DMS 273 (cell line): ENCODE results near the gene SALL3.
"Not testable (repeated sequence)": the region's sequence is repeated elsewhere in the genome, so short reads cannot be mapped to it uniquely, and the experiment has no call there.

Experiments
- DNase-seq: peaks from one replicate; lab custom pipeline; 2025; ENCODE audit not compliant: unreplicated experiment; lab: John Stamatoyannopoulos, UW

The SALL3 gene

DNA sequence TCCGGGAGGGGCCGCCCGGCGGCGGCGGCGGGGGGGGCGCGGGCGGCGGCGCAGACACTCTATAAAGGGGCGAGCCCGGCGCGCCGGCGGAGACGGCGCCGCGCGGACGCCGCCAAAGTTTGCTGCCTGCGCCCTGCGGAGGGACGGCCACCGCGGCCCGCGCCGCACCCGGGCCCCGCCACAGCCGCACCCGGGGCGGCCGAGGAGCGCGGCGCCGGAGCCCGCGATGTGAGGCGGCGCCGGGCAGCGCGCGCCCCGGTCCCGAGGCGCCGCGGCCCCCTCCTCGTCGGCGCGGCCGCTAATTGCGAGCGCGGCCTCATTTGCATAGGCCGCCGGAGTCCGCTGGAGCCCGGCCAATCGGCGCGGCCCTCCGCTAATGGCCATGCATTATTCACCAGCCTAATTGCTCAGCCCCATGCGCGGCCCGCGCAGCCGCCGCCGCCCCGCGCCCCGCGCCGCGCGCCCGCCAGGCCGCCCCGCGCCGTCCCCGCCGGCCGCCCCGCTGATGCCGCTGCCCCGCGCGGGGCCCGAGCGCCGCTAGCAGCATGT, at the start of gene SALL3:
TSS of gene SALL3 (plus strand) at position 89 of the 549 bp plus-strand sequence. CDS start at position 546, 457 bp downstream.
- DNase-seq: peak; percentile 71

DNA sequence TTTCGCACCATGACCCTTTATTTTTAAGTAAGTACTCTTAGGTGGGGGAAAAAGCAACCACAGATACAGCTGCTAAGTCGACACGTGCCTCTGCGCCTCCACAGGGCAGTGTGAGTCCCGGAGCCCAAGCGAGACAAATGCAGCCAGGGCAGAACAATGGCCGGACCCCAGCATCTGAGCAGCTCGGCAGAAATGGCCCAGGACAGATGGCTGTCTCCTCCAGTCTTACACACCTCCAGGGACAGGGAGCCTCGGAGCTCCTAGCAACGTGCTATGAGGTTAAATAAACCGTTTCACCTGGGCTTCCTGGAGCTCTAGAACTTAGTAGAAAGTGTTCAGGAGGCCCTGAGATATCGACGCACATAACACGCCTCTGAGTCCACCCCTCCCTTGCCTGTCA, 47.3 kb upstream of the SALL3 start:
- no peak for DNase-seq

DNA sequence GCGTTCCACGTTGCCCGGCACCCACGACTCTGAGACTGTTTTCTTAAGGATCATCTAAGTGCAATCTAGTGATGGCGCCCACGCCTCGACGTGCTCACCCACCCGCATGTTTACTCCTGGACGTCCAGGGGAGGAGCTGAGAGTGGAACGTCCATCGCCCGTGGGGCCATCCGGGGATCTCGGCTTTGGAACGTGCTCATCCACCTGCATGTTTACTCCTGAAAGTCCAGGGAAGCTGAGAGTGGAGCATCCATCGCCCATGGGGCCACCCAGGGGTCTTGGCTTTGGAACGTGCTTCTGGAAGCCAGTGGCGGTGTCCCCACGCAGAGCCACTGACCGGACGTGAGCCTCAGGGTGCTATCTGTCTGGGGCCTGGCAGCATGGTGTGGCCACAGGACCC, 45.6 kb upstream of the SALL3 start:
- no peak for DNase-seq

DNA sequence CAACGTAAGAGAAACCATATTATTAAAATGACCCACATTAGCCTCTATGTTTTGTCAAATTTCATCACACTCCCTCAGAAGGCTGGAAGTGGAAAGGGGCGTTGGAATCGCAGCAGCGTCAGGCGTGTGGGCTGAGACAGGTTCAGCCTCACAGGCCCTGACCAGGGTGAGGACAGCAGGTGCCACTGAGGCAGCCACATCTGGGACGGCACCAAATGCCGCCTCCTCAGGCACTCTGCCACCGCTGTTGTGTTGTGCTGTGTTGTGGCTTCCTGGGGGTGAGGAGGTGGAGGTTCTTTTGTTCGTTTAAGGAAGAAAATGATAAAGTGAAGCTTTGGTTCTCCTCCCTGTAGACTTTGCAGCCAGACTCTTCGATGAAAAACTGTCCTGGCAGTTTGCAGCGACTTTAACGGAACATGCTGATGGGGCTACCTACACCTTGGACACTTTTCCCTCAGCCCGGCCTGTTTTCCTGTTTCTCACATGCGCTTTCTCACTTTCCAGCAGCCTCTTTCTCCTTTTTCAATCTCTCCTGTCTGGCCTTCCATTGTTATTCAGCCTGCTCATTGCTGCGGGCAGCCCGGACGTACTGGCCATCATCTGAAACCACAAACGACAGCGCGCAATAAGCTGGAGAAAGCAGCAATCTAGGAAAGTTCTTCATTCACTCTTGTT, 44.9 kb upstream of the SALL3 start:
- DNase-seq: no peak

DNA sequence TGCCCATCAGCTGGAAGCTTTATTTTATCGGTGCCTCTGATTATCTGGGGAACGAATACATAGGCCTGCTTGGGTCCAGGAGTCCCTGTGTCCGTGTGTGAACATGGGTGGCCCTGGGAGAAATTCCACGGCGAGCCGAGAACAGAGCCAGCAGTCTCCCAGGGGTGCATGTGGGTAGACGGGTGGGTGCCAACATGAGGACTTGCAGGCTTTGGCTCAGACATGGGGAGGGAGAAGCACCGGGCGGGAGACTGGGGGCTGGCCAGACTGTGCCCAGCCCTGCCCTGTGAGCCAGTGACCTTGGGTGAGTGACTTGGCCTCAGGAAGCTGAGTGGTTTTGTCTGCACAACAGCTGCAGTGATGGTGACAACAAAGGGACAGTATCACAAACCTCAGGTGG, 44.2 kb upstream of the SALL3 start:
- no peak for DNase-seq

DNA sequence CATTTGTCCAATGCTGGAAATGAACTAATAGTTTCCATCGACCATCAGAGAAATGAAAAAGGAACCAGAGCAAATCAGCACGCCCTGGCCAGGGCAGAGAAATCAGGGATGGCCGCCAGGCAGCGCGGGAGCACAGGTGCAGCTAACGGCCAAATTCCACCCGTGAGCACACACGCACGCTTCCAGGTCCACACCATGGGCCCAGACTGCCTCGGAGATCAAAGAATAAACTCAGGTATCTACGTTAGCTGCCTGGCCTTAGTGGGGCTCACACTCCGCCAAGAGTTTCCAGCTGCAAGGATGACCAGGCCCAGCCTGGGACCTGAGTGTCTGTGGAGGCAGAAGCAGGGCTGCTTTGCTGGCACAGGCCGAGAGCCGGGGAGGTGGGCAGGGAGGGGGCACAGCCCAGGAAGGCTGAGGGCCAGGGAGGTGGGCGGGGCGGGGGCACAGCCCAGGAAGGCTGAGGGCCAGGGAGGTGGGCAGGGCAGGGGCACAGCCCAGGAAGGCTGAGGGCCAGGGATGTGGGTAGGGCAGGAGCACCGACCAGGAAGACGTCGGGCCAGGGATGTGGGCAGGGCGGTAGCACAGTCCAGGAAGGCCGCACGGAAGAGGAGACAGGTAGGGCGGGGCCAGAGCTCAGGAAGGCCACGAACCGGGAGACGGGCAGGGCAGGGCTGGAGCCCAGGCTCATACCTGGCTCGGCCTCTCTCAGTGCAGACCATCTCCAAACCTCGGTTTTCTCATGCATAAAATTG, 43.2 kb upstream of the SALL3 start:
- no peak for DNase-seq

DNA sequence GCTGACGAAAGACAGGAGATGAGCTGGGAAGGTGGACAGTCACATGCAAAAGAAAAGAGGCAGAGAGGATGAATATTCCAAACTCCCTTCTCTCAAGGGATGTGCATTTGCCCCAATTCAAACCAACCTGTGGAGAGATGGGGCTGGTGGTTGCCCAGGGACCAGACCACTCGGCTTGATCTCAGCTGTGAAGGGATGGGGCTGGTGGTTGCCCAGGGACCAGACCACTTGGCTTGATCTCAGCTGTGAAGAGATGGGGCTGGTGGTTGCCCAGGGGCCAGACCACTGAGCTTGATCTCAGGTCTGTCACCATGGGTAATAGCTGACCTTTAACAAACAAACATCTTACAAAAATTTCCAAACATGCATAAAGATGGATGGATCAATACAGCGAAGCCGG, 42.5 kb upstream of the SALL3 start:
- DNase-seq: no peak

DNA sequence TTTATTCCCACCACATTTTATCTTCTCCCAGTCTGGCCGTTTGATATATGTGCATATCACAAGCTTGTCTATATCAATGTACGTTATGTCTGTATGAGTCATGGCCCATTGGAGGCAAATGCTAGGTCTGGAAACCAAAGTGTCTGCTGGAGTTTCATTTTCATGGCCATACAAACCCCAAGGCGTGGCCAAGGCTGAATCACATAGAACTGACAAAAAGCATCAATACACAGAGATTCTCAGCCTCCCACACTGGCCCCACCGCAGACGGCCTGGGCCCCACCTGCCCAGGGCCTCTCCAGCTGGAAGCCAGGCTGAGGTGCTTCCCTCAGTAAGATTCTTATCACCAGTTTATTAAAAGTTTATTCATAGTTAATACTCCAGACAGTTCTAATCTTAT, 40.5 kb upstream of the SALL3 start:
- DNase-seq: no peak

DNA sequence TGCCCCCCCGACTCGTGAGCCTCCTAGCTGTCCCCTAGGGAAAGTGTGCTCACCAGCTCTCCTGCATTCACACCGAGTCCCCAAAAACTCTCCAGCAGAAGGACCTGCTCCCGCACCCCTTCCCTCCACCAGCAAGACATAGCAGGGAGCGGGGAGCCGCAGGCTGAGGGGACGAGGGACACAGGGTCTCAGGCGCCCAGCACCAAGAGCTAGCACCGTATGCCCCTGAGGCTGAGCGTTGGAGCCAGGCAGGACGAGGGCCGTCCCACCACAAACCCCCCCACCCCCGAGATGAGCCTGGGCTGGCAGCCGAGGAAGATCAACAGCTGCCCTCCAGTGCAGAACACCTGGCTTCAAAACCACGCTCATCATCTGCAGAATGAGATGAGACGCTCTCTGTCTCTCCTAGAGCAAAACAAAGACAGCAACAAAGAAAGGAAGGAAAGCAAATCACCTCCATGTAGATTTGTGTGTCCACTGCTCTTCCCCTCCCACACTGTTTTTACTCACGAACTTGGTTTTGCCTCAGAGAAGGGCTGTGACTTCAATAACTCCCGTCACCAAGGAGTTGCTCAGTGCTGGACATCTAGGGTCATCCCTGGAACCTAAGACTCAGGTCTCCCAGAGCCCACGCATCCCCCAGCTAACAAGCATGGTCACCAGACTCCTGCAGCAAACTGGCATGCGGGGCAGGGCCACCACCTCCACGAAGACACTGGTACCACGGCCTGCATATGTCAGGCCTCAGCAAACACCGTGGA, 39.7 kb upstream of the SALL3 start:
- no peak for DNase-seq

DNA sequence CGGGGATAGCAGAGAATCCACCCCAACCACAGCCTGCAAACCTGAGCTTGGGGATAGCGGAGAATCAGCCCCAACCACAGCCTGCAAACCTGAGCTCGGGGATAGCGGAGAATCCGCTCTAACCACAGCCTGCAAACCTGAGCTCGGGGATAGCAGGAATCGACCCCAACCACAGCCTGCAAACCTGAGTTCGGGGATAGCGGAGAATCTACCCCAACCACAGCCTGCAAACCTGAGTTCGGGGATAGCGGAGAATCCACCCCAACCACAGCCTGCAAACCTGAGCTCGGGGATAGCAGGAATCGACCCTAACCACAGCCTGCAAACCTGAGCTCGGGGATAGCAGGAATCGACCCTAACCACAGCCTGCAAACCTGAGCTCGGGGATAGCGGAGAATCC, 37.4 kb upstream of the SALL3 start:
- not testable (repeated sequence) for DNase-seq

DNA sequence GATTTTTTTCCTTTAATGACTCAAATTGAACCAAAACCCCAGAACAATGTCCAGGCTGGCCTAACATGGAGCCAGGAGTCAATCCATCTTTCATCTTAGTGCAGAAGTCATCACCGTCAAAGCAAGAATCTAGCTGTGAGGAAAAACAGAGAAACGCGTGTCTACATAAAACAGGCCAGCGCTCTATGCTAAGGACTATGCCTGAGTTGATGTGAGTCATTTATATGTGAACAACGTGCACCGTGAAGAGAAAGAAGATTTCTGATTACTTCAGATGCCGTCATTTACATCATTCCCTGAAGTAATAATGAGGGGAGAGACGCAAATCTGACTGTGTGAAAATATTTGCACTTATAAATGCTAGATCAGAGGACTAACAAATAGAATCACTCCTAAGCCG, 34.0 kb upstream of the SALL3 start:
- DNase-seq: no peak

DNA sequence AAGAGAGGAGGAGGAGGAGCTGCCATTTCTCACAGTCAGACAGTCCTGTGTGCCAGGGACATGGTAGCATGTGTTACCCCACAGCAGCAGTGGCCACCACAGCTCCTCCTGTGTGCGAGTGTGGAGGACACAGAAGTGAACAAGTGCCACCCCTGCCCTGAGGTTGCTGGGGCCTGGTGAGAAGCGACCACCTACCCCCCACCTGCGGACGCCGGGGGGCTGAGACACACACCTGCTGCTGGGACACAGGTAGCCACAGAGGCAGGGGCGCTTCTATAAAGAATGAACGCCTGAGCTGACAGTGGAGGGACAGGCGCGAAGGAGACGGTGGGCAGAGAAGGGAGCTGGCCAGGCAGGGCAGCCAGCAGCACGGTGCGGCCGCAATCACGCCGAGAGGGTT, 32.3 kb upstream of the SALL3 start:
- DNase-seq: no peak

DNA sequence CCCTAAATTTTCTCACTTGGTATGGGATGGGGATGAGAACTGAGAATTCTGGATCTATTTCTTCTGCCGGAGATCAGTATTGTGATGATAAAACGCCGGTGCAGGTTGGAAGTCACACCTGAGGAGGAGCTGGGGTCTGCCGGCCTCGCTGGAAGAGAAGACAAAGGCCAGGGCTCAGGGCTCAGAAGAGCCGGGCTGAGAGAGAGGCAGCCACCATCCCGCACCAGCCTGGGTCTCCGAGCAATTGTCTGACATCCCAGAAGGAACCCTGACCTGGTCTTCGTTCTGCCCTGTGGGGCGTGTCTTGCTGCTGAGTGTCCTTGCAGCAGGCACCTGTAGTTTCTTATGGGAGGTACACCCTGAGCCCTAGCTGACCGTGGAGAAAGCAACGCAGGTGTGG, 31.4 kb upstream of the SALL3 start:
- DNase-seq: no peak

DNA sequence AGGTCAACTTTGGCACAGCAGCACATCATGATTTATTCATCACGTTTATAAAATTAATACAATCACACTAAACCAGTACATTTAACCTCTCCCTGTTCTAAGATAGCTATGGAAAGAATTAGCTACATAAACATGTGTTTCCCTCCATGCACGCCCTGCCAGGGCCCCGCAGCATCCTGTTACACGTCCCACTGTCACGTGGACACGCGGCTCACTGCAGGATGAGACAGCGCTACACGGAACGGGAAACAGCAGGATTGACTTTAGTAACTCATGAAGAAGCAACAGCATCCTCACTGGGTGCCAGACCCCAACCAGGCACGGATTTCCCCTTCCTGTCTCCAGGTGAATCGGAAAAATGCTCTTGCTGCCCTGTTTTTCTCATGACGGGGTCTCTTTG, 30.9 kb upstream of the SALL3 start:
- no peak for DNase-seq

DNA sequence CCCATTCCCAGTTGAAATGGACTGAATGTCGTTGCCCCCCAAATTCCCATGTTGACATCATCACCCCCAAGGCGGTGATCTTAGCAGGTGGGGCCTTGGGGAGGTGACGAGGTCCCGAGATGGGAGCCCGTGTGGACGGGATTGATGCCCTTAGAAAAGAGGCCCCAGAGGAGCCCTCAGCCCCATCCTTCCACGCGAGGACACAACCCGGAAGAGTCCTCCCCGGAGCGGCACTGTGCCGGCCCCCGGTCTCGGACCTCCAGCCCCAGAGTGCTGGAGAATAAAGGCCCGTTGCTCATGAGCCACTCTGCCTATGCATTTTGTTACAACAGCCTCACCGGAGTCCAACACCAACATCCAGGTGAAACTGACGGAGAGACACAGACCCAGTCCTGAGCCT, 30.4 kb upstream of the SALL3 start:
- no peak for DNase-seq

DNA sequence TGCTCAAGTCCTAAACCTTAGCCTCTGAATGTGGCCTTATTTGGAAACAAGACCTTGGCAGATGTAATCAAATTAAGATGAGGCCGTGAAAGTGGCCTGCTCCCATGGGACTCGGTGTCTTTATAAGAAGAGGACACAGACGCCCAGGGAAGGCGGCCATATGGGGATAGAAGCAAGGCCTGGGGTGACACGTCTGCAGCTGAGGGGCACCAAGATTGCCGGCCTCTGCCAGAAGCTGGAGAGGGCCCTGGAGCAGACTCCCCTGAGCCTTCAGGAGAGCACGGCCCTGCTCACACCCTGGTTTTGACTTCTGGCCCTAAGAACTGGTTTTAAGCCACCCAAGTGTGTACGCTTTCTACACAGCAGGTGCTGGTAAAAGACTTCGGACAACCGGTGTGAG, 29.2 kb upstream of the SALL3 start:
- no peak for DNase-seq

DNA sequence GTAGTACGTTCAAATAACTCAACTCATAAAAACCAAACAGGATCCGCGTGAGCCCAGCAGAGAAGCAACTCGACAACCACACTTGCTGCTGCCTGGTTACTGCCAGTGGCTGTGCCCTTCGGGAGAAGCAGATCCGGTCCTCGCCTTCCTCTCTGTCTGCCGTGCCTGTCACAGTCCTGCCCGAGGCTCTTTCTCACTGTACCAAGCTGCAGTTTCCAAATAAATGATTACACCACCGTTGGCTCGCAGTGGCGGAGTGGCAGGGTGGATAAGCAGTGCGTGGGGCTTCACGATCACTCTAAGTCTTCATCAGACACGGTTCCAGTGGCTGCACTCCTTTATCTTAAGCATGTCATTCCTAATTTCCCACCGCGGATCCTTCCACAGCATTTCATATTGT, 26.1 kb upstream of the SALL3 start:
- DNase-seq: no peak

DNA sequence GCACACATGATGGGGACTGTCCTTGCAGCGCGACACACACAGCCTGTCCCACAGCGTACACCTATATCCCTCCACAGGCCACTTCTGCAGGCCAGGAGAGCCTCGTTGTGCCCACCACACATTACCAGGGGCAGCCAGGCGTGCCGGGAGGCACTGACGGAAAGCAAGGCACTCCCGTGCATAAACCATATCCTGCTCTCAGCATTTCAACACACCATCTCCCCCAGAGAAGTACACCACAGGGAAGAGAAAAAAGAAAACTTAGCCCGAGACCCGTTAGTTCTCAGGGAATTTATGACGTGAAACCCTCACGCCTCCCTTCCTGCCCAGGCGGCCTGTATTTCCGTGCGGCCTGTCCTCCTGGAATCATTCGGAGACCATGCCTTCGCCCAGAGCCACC, 24.6 kb upstream of the SALL3 start:
- no peak for DNase-seq

DNA sequence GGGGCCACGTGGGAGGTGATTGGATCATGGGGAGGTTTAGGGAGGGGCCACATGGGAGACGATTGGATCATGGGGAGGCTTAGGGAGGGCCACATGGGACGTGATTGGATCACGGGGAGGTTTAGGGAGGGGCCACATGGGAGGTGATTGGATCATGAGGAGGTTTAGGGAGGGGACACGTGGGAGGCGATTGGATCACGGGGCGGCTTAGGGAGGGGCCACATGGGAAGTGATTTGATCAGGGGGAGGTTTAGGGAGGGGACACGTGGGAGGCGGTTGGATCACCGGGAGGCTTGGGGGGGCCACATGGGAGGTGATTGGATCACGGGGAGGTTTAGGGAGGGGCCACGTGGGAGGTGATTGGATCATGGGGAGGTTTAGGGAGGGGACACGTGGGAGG, 22.5 kb upstream of the SALL3 start:
- DNase-seq: no peak

DNA sequence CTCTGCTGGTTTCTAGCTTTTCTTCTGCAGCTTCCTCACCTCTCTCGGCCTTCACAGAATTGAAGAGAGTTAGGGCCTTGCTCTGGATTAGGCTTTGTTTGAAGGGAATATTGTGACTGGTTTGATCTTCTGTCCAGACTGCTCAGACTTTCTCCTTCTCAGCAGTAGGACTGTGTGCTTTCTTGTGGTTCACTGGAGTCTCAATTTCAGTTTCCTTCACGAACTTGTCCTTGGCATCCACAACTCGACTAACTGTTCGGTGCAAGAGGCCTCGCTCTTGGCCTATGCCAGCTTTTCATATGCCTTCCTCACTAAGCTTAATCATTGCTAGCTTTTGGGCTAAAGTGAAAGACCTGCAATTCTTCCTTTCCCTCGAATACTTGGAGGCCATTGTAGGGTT, 18.9 kb upstream of the SALL3 start:
- DNase-seq: no peak

DNA sequence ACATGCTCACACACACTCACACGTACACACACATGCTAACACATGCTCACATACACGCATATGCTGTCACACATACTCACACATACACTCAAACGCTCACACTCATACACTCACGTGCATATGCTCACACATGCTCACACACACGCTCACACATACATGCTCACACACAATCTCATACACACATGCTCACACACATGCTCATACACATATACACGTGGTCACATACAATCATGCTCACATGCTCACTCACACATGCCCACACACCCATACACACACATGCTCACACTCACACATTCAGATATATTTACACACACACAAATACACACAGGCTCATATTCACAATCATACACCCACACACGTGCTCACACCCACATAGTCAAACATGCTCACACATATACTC, 17.5 kb upstream of the SALL3 start:
- DNase-seq: no peak

DNA sequence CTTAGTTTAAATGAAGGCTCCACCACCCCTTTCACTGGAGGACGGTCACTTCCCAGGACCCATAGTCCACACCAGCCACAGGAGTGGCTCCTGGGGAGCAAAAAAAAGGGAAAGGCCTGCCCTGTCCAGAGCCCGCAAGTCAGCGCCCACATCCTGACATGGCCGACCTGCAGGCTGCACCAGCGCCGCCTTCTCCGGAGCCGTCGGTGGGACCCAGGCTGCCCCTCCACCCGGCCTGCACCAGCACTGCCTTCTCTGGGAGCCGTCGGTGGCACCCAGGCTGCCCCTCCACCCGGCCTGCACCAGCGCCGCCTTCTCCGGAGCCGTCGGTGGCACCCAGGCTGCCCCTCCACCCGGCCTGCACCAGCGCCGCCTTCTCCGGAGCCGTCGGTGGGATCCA, 14.9 kb upstream of the SALL3 start:
- not testable (repeated sequence) for DNase-seq
